GM19240 (cell line): ENCODE results near the gene FXYD2.

ENCODE experiments used
- DNase-seq: peaks from one replicate; pipeline ENCODE4 v3.0.0; 2011; ENCODE audit warnings: low spot score; ENCODE audit not compliant: insufficient read length

FXYD2 gene

GRCh38 chr11:117857734-117858414 is 33.3 kb upstream of the FXYD2 start:
- no peak for DNase-seq

GRCh38 chr11:117855912-117856651 is 31.5 kb upstream of the FXYD2 start:
- DNase-seq: no peak

- no peak for DNase-seq
Observed at GRCh38 chr11:117855186-117855845, 30.8 kb upstream of the FXYD2 start.

- no peak for DNase-seq
Observed at GRCh38 chr11:117852309-117852708, 27.8 kb upstream of the FXYD2 start.

- no peak for DNase-seq
Observed at GRCh38 chr11:117851852-117852251, 27.3 kb upstream of the FXYD2 start.

DNA sequence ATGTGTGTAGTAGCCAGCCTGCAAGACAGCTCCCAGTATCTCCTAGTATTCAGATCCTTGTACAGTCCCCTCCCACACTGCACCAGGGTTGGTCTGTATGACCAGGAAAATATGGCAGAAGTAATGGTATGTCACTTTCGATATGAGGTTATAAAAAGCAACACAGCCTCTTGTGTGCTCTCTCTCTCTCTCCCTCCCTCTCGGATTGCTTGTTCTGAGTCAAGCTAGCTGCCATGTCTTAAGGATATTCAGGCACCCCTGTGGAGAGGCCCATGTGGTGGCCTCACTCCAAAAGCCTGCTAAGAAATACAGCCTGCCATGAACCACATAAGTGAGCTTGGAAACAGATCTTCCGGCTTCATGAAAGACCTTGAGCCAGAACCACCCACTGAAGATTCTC is 26.6 kb upstream of the FXYD2 start:
- no peak for DNase-seq

DNA sequence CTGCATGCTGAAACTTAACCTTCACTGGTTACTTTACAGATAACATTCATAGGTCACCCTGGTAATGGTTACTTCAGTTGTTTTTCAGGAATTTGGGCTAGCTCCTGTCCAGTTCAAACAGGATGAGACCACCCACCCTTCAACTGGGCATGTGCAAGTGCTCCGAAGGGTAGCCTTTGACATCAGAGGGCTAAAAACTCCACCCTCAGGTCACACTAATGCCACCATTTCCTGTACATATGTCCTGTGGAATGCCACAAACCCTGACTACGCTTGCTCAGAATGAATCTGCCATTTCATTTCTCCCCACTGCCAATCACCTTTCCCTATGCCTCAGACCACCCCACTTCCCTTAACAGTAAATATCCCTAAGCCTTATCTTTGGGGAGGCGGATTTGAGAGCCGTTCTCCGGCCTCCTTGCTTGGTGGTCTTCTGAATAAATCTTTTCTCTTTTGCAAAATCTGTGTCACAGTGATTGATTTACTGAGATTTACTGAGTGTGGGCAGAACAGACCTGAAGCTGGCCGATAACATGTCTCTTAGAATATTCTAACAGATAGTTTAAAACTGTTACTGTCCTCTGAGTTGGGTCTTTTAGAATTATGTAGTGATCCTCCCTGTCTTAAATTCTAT is 25.4 kb upstream of the FXYD2 start:
- no peak for DNase-seq

DNA sequence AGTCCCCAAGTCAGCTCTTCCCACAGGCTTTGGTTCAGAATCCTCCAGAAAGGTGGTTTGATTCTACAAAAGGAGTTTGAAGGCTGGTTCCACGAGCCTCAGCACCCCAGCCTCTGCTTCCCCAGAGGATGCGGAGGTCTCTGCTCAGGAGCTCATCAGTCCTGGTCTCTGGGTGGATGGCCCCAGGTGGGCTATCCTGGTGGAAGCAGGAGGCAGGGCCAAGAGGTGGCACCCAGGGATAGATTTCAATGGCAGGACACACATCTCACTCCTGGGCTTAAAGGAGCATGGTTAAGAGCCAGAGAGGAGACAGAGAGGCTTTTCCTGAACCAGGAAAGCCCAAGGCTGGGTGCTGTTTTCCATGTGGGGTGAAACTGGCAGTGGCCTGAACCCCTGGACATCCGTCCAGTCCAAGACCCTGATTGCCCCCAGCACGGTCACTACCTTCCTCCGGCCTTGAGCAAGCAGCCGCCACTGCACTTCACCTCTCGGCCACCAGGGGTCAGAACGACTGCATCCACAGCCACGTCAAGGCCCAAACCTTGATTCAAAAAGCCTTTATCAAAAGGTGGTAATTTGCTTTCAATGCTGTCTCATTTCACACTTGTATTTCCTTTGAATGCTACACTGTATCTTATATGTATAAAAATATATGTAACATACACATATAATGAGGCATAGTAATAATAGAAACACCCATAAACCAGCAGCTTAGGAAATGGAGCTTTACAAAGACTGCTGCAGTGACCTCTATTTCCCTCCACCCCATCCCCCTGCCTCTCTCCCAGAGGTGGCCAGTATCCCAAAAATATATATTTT is 19.3 kb upstream of the FXYD2 start:
- DNase-seq: peak; percentile 62

GRCh38 chr11:117842131-117842941 is 17.8 kb upstream of the FXYD2 start:
- DNase-seq: no peak

DNA sequence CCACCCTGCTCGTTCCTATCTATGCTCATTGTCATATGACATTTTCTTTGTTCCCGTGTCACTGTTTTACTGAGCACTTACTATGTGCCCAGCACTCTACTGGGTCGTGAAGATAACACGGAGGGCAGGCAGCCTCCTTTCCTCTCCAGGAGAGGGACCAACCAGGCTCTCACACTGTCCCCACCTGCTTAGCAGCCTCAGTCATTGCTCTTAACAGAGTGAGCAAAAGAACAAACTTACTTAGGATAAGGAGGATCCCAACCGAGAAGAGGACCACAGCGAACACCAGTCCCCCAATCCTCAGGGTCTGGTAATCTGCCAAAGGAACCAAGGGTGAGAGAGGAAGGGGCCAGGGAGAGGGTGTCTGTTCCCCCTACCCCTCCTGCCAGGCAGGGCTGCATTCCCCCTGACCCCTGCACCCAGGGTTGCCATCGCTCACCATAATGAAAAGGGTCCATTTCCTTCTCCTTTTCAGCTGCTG is 17.0 kb upstream of the FXYD2 start:
- no peak for DNase-seq

DNA sequence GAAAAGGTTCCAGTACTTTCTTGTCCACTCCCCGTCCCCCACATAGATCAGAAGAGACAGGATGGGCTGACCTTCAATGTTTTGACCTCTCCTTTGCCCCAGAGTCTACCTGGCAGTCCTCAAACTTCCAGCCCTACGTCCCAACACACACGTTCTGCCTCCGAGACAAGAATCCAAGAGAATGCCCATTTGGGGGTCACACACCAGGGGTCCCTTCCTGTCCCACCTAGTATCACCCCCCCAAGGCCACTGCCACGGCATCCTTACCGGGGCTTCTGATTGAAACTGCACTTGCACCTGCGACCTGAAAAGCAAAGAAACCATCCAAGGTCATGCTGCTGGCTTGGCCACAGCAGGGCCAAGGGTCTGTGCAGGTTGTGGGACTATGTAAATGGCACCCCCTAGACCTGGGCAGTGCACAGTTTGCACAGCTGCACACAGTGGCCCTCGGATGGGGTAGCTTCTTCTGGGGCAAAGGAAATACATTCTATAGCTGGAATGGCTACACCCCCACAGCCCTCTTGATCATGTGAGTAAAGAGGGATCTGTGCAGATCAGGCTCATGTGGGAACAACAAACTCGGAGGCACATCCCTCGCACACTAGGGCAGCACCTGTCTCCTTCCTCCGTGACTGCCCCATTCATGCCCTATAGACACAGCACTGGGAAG is 16.5 kb upstream of the FXYD2 start:
- no peak for DNase-seq

DNA sequence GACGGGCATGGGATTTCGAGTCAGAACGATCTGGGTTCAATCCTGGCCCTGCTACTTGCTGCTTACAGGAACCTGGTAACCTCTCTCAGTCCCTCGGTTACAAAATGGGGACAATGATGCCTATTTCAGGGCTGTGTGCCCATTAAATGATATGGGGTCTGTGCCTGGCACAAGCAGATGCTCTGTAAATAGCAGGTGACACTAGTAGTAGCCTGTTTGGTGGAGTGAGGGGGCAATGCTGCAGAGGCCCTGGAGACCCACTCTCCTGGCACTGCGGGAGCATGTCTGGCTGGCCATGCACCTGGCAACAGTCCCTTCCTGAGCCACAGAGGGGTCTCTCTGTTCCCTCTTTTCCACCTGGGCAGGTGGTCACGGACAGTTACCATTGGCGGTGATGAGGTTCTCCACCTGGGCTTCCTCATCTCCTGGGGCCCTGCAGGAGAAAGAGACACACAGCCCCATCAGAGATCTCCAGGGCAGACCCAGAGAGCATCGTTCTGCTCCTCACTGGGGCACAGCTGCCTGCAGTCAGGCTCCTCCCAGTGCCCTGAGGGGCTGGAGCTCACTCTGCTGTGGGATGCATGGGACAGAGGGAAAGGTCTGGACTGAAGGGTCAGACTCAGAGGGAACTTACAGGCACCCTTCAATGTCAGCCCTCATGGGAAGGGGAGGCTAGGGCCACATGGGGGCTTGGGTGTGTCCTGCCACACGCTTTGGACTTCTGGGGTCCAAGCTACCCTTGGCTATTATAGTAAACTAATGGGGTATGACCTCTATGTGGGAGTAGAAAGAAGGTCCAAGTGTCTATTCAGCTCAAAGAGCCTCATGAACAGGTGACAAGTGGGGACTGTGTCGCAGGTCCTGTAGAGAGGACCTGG is 15.6 kb upstream of the FXYD2 start:
- no peak for DNase-seq

DNA sequence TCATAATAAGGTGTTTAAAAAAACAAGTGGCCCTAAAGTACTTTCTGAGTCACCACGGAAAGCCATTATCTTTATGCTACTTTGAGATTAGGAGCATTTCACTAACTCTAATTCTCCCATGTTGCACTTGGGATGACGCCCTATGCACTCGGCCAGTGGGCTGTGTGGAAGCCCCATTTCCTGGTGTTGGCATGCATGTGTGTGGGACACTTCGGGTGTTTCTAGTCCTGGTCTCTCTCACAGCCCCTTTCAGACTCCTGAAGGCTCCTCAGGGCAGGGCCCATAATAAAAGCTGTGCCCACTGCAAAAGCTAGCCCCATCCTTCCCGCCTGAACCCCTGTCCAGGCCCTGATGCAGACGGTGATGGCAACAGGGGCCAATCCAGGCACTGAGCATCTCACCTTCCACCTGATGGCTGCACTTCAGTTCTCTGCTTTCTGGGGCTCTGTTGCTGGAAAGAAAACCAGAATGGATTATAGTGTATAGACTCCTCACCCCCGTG is 14.9 kb upstream of the FXYD2 start:
- DNase-seq: no peak

DNA sequence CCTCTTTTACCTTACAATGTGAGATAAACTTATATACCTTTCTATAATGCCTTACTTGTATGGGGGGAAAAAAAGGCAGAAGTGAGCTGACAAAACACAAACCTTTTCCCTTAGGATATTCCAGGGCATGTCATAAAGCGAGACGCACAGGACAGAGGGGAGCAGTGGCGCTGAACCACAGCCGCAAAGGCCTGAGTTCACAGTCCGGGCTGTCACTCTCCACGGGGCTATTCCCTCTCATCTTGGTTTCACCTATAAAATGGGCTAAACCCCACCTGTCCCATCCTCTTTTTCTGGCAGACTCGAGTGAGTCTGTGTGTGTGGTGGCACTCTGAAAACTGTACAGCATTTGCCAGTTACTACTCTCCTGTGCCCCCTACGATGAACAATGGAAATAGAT is 14.4 kb upstream of the FXYD2 start:
- DNase-seq: no peak

DNA sequence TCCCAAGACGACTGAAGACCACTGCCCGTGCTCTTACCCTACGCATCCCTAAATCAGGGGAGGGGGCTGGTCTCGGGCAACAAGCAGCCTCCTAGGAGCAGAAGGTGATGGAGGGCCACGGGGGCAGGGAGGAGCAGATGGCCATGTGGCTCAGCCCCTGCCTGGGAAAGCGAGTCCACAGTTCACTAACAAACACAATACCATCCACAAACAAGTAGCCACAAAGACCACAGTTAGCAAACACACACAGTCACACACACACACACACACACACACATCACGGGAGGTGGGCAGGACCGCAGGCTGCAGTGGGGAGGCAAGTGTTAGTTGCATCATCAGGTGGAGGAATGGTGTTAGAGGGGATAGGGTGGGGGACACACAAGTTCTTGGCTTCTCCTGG is 13.2 kb upstream of the FXYD2 start:
- no peak for DNase-seq

- no peak for DNase-seq
Observed at GRCh38 chr11:117837070-117837776, 12.7 kb upstream of the FXYD2 start.

GRCh38 chr11:117836077-117836960 is 11.8 kb upstream of the FXYD2 start:
- no peak for DNase-seq
